GM18907 (cell line): Measurements from ENCODE around the gene LY6G5B.
"Not testable (repeated sequence)": the region's sequence is repeated elsewhere in the genome, so short reads cannot be mapped to it uniquely, and the experiment has no call there.

Experiments used
- ATAC-seq: cut with Tn5 transposase; IDR thresholded peaks from one replicate; pipeline ENCODE4 v1.9.1; 2021; ENCODE audit warnings: mild to moderate bottlenecking, moderate library complexity; ENCODE audit not compliant: unreplicated experiment

LY6G5B gene

GRCh38 chr6:31690231-31691077, 20.7 kb downstream of the LY6G5B start:
- ATAC-seq = no peak

GRCh38 chr6:31691078-31691463, 21.3 kb downstream of the LY6G5B start:
- no peak for ATAC-seq

- no peak for ATAC-seq
Measured at GRCh38 chr6:31691564-31692108, 21.9 kb downstream of the LY6G5B start.

GRCh38 chr6:31692353-31692752, 22.6 kb downstream of the LY6G5B start:
- ATAC-seq = no peak

GRCh38 chr6:31692886-31693285, 23.1 kb downstream of the LY6G5B start:
- no peak for ATAC-seq

- no peak for ATAC-seq
Measured at GRCh38 chr6:31693535-31693934, 23.8 kb downstream of the LY6G5B start.

GRCh38 chr6:31697555-31697954, 27.8 kb downstream of the LY6G5B start:
- no peak for ATAC-seq

- ATAC-seq = no peak
Measured at GRCh38 chr6:31700740-31701401, 31.1 kb downstream of the LY6G5B start.

GRCh38 chr6:31701666-31702404, 32.1 kb downstream of the LY6G5B start:
- ATAC-seq = no peak

GRCh38 chr6:31702405-31702818, 32.6 kb downstream of the LY6G5B start:
- ATAC-seq = no peak

GRCh38 chr6:31702819-31703716, 33.3 kb downstream of the LY6G5B start, which contains the start of gene ABHD16A:
TSS of gene ABHD16A (minus strand) at chr6:31703324. CDS start at chr6:31703281, 43 bp downstream.
- peak; percentile 80 for ATAC-seq

GRCh38 chr6:31705931-31706330, 36.2 kb downstream of the LY6G5B start:
- ATAC-seq = no peak

- ATAC-seq = no peak
Measured at GRCh38 chr6:31706599-31706998, 36.8 kb downstream of the LY6G5B start, which contains the start of gene LY6G6F. TSS of gene LY6G6F (plus strand) at chr6:31706866. CDS start at chr6:31706907, 41 bp downstream.

- no peak for ATAC-seq
Measured at GRCh38 chr6:31707701-31708100, 37.9 kb downstream of the LY6G5B start.

GRCh38 chr6:31708224-31708623, 38.4 kb downstream of the LY6G5B start:
- ATAC-seq = no peak

GRCh38 chr6:31709157-31709556, 39.4 kb downstream of the LY6G5B start:
- not testable (repeated sequence) for ATAC-seq

GRCh38 chr6:31710523-31711219, 40.9 kb downstream of the LY6G5B start:
- ATAC-seq = no peak

GRCh38 chr6:31711233-31711632, 41.5 kb downstream of the LY6G5B start:
- ATAC-seq = no peak

GRCh38 chr6:31712296-31712695, 42.5 kb downstream of the LY6G5B start:
- no peak for ATAC-seq
